GM19035 (cell line): ENCODE measurements around the gene ADARB2.
"Not testable (repeated sequence)": the region's sequence is repeated elsewhere in the genome, so short reads cannot be mapped to it uniquely, and the experiment has no call there.

Experiments
- ATAC-seq: cut with Tn5 transposase; IDR thresholded peaks from one replicate; pipeline ENCODE4 v1.9.1; 2021; ENCODE audit not compliant: unreplicated experiment

The ADARB2 gene

GRCh38 chr10:1402016-1402770 is 335.1 kb downstream of the ADARB2 start:
- ATAC-seq = no peak

- no peak for ATAC-seq
Measured at GRCh38 chr10:1401071-1401965, 336.0 kb downstream of the ADARB2 start.

- no peak for ATAC-seq
Measured at GRCh38 chr10:1400101-1401070, 336.9 kb downstream of the ADARB2 start.

- ATAC-seq = no peak
Measured at GRCh38 chr10:1399431-1400100, 337.8 kb downstream of the ADARB2 start.

GRCh38 chr10:1398626-1399410 is 338.5 kb downstream of the ADARB2 start:
- ATAC-seq = no peak

GRCh38 chr10:1398116-1398515 is 339.2 kb downstream of the ADARB2 start:
- not testable (repeated sequence) for ATAC-seq

- no peak for ATAC-seq
Measured at GRCh38 chr10:1396297-1396635, 341.1 kb downstream of the ADARB2 start.

GRCh38 chr10:1395481-1396296 is 341.6 kb downstream of the ADARB2 start:
- ATAC-seq = no peak

GRCh38 chr10:1395025-1395480 is 342.3 kb downstream of the ADARB2 start:
- no peak for ATAC-seq

- ATAC-seq = no peak
Measured at GRCh38 chr10:1394155-1394912, 343.0 kb downstream of the ADARB2 start.

- no peak for ATAC-seq
Measured at GRCh38 chr10:1393481-1393880, 343.8 kb downstream of the ADARB2 start.

- no peak for ATAC-seq
Measured at GRCh38 chr10:1392127-1392526, 345.2 kb downstream of the ADARB2 start.

- ATAC-seq = no peak
Measured at GRCh38 chr10:1390200-1390599, 347.1 kb downstream of the ADARB2 start.

- no peak for ATAC-seq
Measured at GRCh38 chr10:1384026-1384425, 353.3 kb downstream of the ADARB2 start.

GRCh38 chr10:1382711-1383110 is 354.6 kb downstream of the ADARB2 start:
- no peak for ATAC-seq

GRCh38 chr10:1381339-1381738 is 356.0 kb downstream of the ADARB2 start:
- no peak for ATAC-seq

GRCh38 chr10:1380088-1380671 is 357.1 kb downstream of the ADARB2 start:
- no peak for ATAC-seq

GRCh38 chr10:1379601-1380000 is 357.7 kb downstream of the ADARB2 start:
- no peak for ATAC-seq
